Measurements from ENCODE around the gene CNTLN. TPM values are rescaled to one million over a fixed set of nuclear protein-coding genes. Genes with fewer than 3 reads are reported as not detected.

CNTLN gene, protein sequence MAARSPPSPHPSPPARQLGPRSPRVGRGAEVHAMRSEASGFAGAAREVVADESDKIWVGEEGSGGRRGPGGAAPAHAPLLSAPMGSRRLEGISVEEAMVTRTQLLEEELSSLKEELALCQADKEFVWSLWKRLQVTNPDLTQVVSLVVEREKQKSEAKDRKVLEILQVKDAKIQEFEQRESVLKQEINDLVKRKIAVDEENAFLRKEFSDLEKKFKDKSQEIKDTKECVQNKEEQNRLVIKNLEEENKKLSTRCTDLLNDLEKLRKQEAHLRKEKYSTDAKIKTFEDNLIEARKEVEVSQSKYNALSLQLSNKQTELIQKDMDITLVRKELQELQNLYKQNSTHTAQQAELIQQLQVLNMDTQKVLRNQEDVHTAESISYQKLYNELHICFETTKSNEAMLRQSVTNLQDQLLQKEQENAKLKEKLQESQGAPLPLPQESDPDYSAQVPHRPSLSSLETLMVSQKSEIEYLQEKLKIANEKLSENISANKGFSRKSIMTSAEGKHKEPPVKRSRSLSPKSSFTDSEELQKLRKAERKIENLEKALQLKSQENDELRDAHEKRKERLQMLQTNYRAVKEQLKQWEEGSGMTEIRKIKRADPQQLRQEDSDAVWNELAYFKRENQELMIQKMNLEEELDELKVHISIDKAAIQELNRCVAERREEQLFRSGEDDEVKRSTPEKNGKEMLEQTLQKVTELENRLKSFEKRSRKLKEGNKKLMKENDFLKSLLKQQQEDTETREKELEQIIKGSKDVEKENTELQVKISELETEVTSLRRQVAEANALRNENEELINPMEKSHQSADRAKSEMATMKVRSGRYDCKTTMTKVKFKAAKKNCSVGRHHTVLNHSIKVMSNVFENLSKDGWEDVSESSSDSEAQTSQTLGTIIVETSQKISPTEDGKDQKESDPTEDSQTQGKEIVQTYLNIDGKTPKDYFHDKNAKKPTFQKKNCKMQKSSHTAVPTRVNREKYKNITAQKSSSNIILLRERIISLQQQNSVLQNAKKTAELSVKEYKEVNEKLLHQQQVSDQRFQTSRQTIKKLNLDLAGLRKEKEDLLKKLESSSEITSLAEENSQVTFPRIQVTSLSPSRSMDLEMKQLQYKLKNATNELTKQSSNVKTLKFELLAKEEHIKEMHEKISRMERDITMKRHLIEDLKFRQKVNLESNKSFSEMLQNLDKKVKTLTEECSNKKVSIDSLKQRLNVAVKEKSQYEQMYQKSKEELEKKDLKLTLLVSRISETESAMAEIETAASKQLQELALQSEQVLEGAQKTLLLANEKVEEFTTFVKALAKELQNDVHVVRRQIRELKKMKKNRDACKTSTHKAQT (N-terminal part only)
- total RNA-seq = 1 to 10 TPM; 1.1 to 1.2 TPM

DNA sequence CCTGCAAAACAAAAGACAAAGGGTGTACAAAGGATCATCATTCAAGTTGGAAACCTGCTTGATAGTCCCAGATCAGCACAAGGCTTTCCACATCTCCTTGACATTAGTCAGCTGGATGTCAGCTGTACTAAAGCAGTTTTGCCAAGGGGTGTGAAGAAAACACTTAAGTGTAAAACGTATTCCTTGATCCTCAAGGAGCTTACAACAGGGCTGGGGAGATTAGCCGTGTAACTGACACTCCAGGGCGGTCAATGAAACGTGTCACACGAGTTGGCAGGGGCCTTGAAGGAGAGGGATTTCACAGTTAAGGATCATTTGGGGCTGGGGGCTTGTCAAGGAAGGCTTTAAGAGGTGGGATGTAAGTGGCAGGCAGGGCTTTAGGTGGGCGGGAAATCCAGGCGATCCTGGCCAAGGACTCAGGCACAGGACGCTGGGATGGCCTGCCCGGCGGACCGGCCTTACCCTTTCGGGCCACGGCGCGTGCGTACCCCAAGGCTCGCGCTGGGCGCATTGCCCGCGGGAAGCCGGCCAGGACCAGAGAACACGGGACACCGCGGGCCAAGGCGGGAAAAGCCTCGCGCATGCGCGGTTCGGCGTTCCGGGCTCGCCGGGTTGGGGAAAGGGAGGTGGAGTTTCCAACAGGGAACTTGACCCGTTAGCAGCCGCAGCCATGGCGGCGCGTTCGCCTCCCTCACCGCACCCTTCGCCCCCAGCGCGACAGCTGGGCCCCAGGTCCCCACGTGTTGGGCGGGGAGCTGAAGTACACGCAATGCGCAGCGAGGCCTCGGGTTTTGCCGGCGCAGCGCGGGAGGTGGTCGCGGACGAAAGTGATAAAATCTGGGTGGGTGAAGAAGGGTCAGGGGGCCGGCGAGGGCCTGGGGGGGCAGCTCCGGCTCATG lies at the start of gene CNTLN:
Gene CNTLN, plus strand, starts transcription at position 645 of the 899 bp plus-strand sequence. Its CDS starts 26 bp downstream, at position 671.
- POLR2A ChIA-PET = no interaction called here
- intact Hi-C loops (cut with DNase I, micrococcal nuclease) = no loop called here
- H3K27ac Mint-ChIP-seq = peak within 1 kb of the TSS; percentile 47
- H3K36me3 Mint-ChIP-seq (ENCODE audit: low read depth) = peaks cover 4% of the 10 kb centered on the region
- H3K27me3 Mint-ChIP-seq = peaks cover 31% of the 10 kb centered on the region
- CTCF ChIA-PET = interaction anchor here (1.3 kb wide), 1 partner anchor 18 kb away, joined by 5 read pairs; no protein-coding TSS in a partner anchor
- peaks cover 10% of the 10 kb centered on the region for H3K4me1 Mint-ChIP-seq
- ATAC-seq = peak; percentile 51
- H3K4me3 Mint-ChIP-seq = peak within 1 kb of the TSS; percentile 73
- peak; percentile 71 for DNase-seq
- H3K9me3 Mint-ChIP-seq (ENCODE audit: low read depth) = no peaks in the 10 kb centered on the region

DNA sequence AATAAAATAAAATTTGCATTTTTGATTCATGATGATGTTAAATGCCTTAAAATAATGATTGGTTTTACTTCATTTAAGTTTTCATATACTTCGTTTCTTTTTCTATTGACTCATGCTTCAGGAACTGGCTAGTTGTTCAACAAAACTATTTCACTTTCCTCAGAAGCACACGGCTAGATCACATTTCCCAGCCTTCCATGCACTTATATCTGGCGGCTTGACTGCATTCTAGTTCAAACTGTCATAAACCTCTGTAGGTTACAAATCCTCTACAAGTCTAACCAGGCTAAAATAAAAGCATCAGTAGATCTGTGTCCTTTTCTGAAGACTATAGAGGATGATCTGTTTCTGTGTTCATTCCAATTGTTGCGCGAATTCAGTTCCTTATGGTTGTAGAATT lies 46.3 kb upstream of the CNTLN start:
- no peak overlapping the region for H3K4me3 Mint-ChIP-seq
- intact Hi-C loops (cut with DNase I, micrococcal nuclease) = no loop called here
- no peaks in the 10 kb centered on the region for H3K9me3 Mint-ChIP-seq (ENCODE audit: low read depth)
- ChIA-PET POLR2A (no interaction called here), CTCF (no interaction called here)
- ATAC-seq = no peak
- H3K27ac Mint-ChIP-seq = no peak overlapping the region
- H3K27me3 Mint-ChIP-seq = no peaks in the 10 kb centered on the region
- no peaks in the 10 kb centered on the region for H3K36me3 Mint-ChIP-seq (ENCODE audit: low read depth)
- no peaks in the 10 kb centered on the region for H3K4me1 Mint-ChIP-seq
- no peak for DNase-seq

DNA sequence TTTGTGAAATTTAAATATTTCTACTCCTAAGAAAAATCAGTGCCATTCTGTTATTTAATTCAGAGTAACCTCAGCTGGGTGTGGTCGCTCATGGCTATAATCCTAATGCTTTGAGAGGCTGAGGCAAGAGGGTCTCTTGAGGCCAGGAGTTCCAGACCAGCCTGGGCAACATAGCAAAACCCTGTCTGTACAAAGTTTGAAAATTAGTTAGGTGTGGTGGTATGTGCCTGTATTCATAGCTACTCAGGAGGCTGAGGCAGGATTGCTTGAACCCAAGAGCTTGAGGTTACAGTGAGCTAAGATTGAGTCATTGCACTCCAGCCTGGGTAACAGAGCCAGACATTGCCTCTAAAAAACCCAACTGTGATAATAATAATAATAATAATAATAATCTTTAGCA lies 44.8 kb upstream of the CNTLN start:
- H3K4me3 Mint-ChIP-seq = no peak overlapping the region
- H3K9me3 Mint-ChIP-seq (ENCODE audit: low read depth) = no peaks in the 10 kb centered on the region
- no peaks in the 10 kb centered on the region for H3K27me3 Mint-ChIP-seq
- ChIA-PET POLR2A (no interaction called here), CTCF (no interaction called here)
- H3K36me3 Mint-ChIP-seq (ENCODE audit: low read depth) = no peaks in the 10 kb centered on the region
- ATAC-seq (no peak), DNase-seq (no peak)
- H3K27ac Mint-ChIP-seq = no peak overlapping the region
- intact Hi-C loops (cut with DNase I, micrococcal nuclease) = no loop called here
- H3K4me1 Mint-ChIP-seq = no peaks in the 10 kb centered on the region

DNA sequence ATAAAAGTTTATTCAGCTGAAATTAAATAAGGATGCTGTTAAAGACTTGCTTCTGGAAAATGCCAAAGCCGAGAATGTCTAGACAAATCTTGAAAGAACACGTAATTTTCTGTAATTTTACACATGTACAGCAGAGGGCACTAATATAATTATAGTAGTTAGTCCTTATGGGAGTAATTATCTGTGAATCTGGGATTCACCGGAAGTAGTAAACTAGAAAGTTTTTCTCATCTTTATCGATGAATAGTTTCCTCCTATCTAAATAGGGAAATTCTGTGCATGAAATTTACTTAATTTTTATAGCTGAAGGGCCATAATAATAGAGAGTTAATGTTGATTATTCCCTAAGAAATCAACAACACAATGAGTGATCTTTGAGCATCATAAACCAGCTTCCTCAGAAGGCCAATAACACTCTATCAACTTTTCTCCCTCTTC lies 18.4 kb upstream of the CNTLN start:
- Mint-ChIP-seq H3K27me3 (no peaks in the 10 kb centered on the region), H3K4me3 (no peak overlapping the region), H3K4me1 (no peaks in the 10 kb centered on the region), H3K9me3 (ENCODE audit: low read depth) (no peaks in the 10 kb centered on the region), H3K27ac (no peak overlapping the region), H3K36me3 (ENCODE audit: low read depth) (no peaks in the 10 kb centered on the region)
- DNase-seq (no peak), ATAC-seq (no peak)
- intact Hi-C loops (cut with DNase I, micrococcal nuclease) = loop anchor here (1.0 kb wide), 2 partner anchors 346 to 347 kb away; no protein-coding TSS in a partner anchor
- POLR2A ChIA-PET = interaction anchor here (0.5 kb wide), 1 partner anchor 17 kb away, joined by 5 read pairs; no protein-coding TSS in a partner anchor
- CTCF ChIA-PET = interaction anchor here (0.9 to 3.6 kb wide), 5 partner anchors 10 to 346 kb away, joined by 3 to 36 read pairs (median 4); partner anchors contain the start of gene CNTLN

DNA sequence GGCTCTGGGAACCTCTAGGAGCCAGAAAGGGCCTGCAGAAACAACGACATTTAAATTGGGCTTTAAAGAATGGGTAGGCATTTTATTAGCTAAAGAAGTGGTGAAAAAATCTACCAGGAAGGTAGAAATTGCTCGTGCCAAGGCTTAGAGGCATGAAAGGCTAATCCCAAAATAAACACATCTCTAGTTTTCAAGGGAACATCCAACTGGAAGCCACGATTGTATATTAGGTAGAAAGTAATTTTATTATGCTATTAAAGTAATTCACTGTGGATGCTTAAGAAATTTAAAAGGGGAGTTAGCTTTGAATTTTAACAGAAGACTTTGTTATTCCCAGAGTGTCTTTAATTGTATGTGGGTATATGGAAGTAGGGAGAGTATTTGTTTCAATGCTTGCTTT lies 17.5 kb upstream of the CNTLN start:
- intact Hi-C loops (cut with DNase I, micrococcal nuclease) = no loop called here

DNA sequence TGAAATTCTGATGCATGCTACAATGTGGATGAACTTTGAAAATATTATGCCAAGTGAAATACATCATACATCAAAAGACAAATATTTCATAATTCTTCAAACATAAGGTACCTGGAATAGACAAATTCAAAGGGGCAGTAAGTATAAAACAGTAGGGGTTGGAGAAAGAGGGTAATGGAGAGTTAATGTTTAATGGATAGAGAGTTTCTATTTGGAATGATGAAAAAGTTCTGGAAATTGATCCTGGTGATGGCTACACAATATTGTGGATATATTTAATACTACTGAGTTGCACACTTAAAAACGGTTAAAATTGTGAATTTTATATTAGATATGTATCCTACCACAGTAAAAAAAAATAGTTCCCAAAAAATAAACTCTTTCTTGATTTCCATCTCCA lies 14.6 kb upstream of the CNTLN start:
- ChIA-PET CTCF (no interaction called here), POLR2A (no interaction called here)
- intact Hi-C loops (cut with DNase I, micrococcal nuclease) = no loop called here
- H3K36me3 Mint-ChIP-seq (ENCODE audit: low read depth) = no peaks in the 10 kb centered on the region
- no peak overlapping the region for H3K27ac Mint-ChIP-seq
- H3K4me3 Mint-ChIP-seq = no peak overlapping the region
- DNase-seq (no peak), ATAC-seq (no peak)
- H3K4me1 Mint-ChIP-seq = no peaks in the 10 kb centered on the region
- H3K27me3 Mint-ChIP-seq = no peaks in the 10 kb centered on the region
- H3K9me3 Mint-ChIP-seq (ENCODE audit: low read depth) = no peaks in the 10 kb centered on the region

More for the DNA sequence above, 17.5 kb upstream of the CNTLN start:
- Mint-ChIP-seq H3K4me1 (no peaks in the 10 kb centered on the region), H3K27ac (no peak overlapping the region), H3K36me3 (ENCODE audit: low read depth) (no peaks in the 10 kb centered on the region), H3K27me3 (no peaks in the 10 kb centered on the region), H3K9me3 (ENCODE audit: low read depth) (no peaks in the 10 kb centered on the region), H3K4me3 (no peak overlapping the region)
- DNase-seq (no peak), ATAC-seq (no peak)
- ChIA-PET CTCF (interaction anchor here (0.6 to 3.6 kb wide), 3 partner anchors 15 to 345 kb away, joined by 3 to 36 read pairs (median 3); no protein-coding TSS in a partner anchor), POLR2A (no interaction called here)

DNA sequence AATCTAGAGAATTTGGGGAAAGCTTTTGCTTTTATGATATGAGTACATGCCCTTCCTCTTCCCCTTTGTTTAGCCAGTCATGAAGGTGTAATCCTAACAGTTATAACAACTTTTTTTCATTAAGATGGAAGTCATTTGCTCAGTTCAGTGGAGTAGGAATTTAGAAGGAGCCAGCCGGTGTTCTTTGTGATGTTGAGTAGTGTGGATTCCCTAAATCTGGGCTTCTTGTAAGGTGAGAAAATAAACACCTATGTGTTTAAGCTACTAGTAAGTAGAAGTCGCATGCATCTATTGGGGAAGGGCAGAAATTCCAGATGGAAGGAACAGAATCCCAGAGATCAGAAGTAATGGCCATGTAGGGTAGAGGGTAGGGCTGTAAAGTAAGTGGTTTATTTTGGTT lies 13.6 kb upstream of the CNTLN start:
- no peaks in the 10 kb centered on the region for H3K27me3 Mint-ChIP-seq
- H3K36me3 Mint-ChIP-seq (ENCODE audit: low read depth) = no peaks in the 10 kb centered on the region
- ATAC-seq (no peak), DNase-seq (no peak)
- no peak overlapping the region for H3K27ac Mint-ChIP-seq
- H3K4me3 Mint-ChIP-seq = no peak overlapping the region
- H3K9me3 Mint-ChIP-seq (ENCODE audit: low read depth) = no peaks in the 10 kb centered on the region
- POLR2A ChIA-PET = no interaction called here
- H3K4me1 Mint-ChIP-seq = no peaks in the 10 kb centered on the region
- intact Hi-C loops (cut with DNase I, micrococcal nuclease) = no loop called here
- CTCF ChIA-PET = no interaction called here

DNA sequence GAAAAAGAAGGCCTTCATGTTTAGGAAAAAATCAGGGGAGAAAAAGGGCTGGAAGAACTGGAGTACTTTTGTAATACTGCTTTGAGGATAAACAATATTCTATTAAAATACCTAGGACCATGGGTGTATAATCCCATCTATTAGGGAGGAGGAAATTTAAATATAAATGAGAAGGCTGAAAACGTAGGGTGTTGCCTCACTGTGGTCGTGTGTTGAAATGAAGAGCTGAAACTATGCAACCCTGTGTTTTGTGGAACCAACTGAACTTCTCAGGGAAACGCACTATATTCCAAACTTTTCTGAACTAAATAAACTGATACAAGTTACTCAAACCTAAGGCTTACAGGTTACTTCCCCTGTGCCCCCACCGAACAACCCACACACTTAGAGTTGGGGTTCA lies 4.5 kb upstream of the CNTLN start:
- no peak for DNase-seq
- peaks cover 1% of the 10 kb centered on the region for H3K36me3 Mint-ChIP-seq (ENCODE audit: low read depth)
- no peaks in the 10 kb centered on the region for H3K9me3 Mint-ChIP-seq (ENCODE audit: low read depth)
- intact Hi-C loops (cut with DNase I, micrococcal nuclease) = no loop called here
- ATAC-seq = no peak
- H3K4me1 Mint-ChIP-seq = peaks cover 8% of the 10 kb centered on the region
- peaks cover 19% of the 10 kb centered on the region for H3K27me3 Mint-ChIP-seq
- ChIA-PET POLR2A (no interaction called here), CTCF (no interaction called here)
- H3K4me3 Mint-ChIP-seq = no peak overlapping the region
- H3K27ac Mint-ChIP-seq = no peak overlapping the region

DNA sequence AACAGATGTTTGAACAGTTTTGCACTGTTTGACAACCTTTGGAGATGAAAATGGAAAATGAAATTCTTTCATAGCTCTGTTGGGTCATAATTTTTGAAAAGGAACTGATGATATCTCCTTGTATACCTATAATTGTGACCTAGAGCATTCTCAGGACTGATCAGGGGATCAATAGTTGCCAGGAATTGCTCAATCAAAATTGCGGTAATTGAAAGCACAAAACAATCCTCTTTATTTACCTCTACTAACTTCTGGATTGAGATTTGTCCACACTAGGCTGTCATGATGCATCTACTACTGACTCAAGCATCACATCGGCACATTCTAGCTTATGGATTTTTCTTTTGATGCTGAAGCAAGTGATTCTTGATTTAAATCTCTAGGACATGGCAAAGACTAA lies 4.1 kb upstream of the CNTLN start:
- no peak for DNase-seq
- Mint-ChIP-seq H3K36me3 (ENCODE audit: low read depth) (peaks cover 1% of the 10 kb centered on the region), H3K4me1 (peaks cover 10% of the 10 kb centered on the region), H3K27me3 (peaks cover 21% of the 10 kb centered on the region), H3K9me3 (ENCODE audit: low read depth) (no peaks in the 10 kb centered on the region), H3K27ac (no peak overlapping the region), H3K4me3 (no peak overlapping the region)
- ATAC-seq = no peak
- intact Hi-C loops (cut with DNase I, micrococcal nuclease) = no loop called here
- POLR2A ChIA-PET = no interaction called here
- CTCF ChIA-PET = no interaction called here

DNA sequence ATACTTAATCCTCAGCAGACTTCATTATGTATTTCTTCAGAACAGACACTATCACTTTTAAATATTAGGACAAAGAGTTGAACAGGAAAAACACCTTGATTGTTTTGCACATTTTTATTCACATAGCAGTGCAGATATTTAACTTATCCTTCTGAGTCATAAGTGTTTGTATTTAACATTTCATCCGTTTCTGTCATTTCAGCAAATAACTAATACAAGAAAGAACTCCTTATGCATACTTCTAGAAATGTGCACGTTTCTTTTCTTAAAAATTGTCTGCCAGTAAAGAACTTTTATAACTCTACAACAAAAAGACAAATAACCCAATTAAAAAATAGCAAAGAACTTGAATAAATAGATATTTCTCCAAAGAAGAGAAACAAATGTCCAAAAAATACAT lies 3.3 kb upstream of the CNTLN start:
- POLR2A ChIA-PET = no interaction called here
- no peaks in the 10 kb centered on the region for H3K9me3 Mint-ChIP-seq (ENCODE audit: low read depth)
- ATAC-seq (no peak), DNase-seq (no peak)
- H3K36me3 Mint-ChIP-seq (ENCODE audit: low read depth) = peaks cover 1% of the 10 kb centered on the region
- H3K27me3 Mint-ChIP-seq = peaks cover 26% of the 10 kb centered on the region
- H3K27ac Mint-ChIP-seq = no peak overlapping the region
- CTCF ChIA-PET = no interaction called here
- intact Hi-C loops (cut with DNase I, micrococcal nuclease) = no loop called here
- H3K4me1 Mint-ChIP-seq = peaks cover 10% of the 10 kb centered on the region
- H3K4me3 Mint-ChIP-seq = no peak overlapping the region

All from activated CD4-positive, alpha-beta T cell treated with anti-CD3 and anti-CD28 coated beads for 36 hours (primary cell).